H1 (cell line): ENCODE results near the gene IL1RAPL1. TPM values are rescaled to one million over a fixed set of nuclear protein-coding genes. Genes with fewer than 3 reads are reported as not detected.

Source experiments
- NRF1 ChIP-seq: IDR thresholded peaks from 2 replicates; pipeline ENCODE4 v1.6.1; 2011; ENCODE audit warnings: mild to moderate bottlenecking, low read depth, low read length, improper control_type of control experiment
- POLR2AphosphoS5 ChIP-seq: IDR thresholded peaks from 2 replicates; pipeline ENCODE4 v1.6.1; 2011; ENCODE audit warnings: low read depth, low read length
- SIX5 ChIP-seq: IDR thresholded peaks from 2 replicates; pipeline ENCODE4 v1.6.1; 2011; ENCODE audit warnings: mild to moderate bottlenecking, low read depth, low read length
- TAF7 ChIP-seq: optimal IDR thresholded peaks from 2 replicates; pipeline ENCODE3; 2011; ENCODE audit warnings: low read depth, mild to moderate bottlenecking, inconsistent platforms, low read length, moderate library complexity, borderline replicate concordance
- TEAD4 ChIP-seq: IDR thresholded peaks from 2 replicates; pipeline ENCODE4 v1.6.1; 2012; ENCODE audit warnings: low read depth, low read length, inconsistent platforms, mixed read lengths
- polyA plus RNA-seq, 7 experiments: library from polyadenylated mRNA; depleted of rRNA in 3 of 7; stranded (reverse) in 5 of 7; unstranded in 2 of 7; fragments of >200 nt in 5 of 7; fragments of 200-250 nt in 2 of 7; gene quantifications; 1 replicate in 5 of 7; 2 replicates in 1 of 7; 4 replicates in 1 of 7; pipeline versions ENCODE4 v1.2.1 to v1.2.3, GENCODE V29; 2011 to 2013; ENCODE audit warnings: missing spikeins in 2 of 7, mixed read lengths in 2 of 7
- total RNA-seq: library from RNA; stranded (reverse); fragmentation: NEBNext Ultra II Directional; extraction: Animal tissue kit (Norgen Biotek cat#: 25700); gene quantifications from 2 replicates; pipeline ENCODE4 v1.2.1, GENCODE V29; 2021
- TF ChIP-seq, protein P1 (sequence below): fragments of 300-600 bp; sonication (generic); IDR thresholded peaks from 2 replicates; pipeline ENCODE4 v1.7.1; 2012; ENCODE audit warnings: low read length, moderate library complexity, mild to moderate bottlenecking, inconsistent platforms; ENCODE audit not compliant: insufficient replicate concordance
- TF ChIP-seq, protein P2 (sequence below): IDR thresholded peaks from 2 replicates; pipeline ENCODE4 v1.6.1; 2012; ENCODE audit warnings: inconsistent platforms

The IL1RAPL1 gene
- total and polyA plus RNA-seq, 2 of the 8 experiments (the other 6 are each of a cell fraction or from before 2014, with no cell fraction given): 0.11 to 0.35 TPM

DNA sequence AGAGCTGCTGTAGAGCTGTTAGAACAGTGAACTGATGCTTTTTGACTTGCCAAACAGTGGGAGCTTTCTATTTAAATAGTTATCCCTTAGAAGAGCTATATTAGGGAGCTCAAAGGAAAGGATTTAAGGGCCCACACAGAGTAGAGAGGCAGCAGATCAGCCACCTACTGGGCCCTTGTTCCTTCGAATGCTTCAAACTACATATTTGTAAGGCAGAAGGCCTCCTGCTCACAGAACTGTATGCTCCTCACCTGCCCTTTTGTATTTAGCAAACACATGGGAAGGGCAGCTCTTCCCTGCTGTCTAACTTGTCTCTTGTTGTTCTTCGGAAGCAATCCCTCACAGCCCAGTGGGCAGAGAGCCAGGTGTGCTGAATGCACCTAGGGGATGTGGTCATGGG, 38.0 kb downstream of the IL1RAPL1 start (continued):
- TF ChIP-seq, protein P1, sequence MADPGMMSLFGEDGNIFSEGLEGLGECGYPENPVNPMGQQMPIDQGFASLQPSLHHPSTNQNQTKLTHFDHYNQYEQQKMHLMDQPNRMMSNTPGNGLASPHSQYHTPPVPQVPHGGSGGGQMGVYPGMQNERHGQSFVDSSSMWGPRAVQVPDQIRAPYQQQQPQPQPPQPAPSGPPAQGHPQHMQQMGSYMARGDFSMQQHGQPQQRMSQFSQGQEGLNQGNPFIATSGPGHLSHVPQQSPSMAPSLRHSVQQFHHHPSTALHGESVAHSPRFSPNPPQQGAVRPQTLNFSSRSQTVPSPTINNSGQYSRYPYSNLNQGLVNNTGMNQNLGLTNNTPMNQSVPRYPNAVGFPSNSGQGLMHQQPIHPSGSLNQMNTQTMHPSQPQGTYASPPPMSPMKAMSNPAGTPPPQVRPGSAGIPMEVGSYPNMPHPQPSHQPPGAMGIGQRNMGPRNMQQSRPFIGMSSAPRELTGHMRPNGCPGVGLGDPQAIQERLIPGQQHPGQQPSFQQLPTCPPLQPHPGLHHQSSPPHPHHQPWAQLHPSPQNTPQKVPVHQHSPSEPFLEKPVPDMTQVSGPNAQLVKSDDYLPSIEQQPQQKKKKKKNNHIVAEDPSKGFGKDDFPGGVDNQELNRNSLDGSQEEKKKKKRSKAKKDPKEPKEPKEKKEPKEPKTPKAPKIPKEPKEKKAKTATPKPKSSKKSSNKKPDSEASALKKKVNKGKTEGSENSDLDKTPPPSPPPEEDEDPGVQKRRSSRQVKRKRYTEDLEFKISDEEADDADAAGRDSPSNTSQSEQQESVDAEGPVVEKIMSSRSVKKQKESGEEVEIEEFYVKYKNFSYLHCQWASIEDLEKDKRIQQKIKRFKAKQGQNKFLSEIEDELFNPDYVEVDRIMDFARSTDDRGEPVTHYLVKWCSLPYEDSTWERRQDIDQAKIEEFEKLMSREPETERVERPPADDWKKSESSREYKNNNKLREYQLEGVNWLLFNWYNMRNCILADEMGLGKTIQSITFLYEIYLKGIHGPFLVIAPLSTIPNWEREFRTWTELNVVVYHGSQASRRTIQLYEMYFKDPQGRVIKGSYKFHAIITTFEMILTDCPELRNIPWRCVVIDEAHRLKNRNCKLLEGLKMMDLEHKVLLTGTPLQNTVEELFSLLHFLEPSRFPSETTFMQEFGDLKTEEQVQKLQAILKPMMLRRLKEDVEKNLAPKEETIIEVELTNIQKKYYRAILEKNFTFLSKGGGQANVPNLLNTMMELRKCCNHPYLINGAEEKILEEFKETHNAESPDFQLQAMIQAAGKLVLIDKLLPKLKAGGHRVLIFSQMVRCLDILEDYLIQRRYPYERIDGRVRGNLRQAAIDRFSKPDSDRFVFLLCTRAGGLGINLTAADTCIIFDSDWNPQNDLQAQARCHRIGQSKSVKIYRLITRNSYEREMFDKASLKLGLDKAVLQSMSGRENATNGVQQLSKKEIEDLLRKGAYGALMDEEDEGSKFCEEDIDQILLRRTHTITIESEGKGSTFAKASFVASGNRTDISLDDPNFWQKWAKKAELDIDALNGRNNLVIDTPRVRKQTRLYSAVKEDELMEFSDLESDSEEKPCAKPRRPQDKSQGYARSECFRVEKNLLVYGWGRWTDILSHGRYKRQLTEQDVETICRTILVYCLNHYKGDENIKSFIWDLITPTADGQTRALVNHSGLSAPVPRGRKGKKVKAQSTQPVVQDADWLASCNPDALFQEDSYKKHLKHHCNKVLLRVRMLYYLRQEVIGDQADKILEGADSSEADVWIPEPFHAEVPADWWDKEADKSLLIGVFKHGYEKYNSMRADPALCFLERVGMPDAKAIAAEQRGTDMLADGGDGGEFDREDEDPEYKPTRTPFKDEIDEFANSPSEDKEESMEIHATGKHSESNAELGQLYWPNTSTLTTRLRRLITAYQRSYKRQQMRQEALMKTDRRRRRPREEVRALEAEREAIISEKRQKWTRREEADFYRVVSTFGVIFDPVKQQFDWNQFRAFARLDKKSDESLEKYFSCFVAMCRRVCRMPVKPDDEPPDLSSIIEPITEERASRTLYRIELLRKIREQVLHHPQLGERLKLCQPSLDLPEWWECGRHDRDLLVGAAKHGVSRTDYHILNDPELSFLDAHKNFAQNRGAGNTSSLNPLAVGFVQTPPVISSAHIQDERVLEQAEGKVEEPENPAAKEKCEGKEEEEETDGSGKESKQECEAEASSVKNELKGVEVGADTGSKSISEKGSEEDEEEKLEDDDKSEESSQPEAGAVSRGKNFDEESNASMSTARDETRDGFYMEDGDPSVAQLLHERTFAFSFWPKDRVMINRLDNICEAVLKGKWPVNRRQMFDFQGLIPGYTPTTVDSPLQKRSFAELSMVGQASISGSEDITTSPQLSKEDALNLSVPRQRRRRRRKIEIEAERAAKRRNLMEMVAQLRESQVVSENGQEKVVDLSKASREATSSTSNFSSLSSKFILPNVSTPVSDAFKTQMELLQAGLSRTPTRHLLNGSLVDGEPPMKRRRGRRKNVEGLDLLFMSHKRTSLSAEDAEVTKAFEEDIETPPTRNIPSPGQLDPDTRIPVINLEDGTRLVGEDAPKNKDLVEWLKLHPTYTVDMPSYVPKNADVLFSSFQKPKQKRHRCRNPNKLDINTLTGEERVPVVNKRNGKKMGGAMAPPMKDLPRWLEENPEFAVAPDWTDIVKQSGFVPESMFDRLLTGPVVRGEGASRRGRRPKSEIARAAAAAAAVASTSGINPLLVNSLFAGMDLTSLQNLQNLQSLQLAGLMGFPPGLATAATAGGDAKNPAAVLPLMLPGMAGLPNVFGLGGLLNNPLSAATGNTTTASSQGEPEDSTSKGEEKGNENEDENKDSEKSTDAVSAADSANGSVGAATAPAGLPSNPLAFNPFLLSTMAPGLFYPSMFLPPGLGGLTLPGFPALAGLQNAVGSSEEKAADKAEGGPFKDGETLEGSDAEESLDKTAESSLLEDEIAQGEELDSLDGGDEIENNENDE: peak; percentile 84
- TF ChIP-seq TEAD4 (no peak), SIX5 (no peak), TAF7 (no peak), NRF1 (no peak), POLR2AphosphoS5 (peak; percentile 73; the same call in 1 of the 2 replicates)
- TF ChIP-seq, protein P2, sequence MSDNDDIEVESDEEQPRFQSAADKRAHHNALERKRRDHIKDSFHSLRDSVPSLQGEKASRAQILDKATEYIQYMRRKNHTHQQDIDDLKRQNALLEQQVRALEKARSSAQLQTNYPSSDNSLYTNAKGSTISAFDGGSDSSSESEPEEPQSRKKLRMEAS: peak; percentile 55; the same call in 1 of the 2 replicates
